HG03066 (cell line): ENCODE data around the gene TBC1D1.

Source experiments
- ATAC-seq: cut with Tn5 transposase; IDR thresholded peaks from one replicate; pipeline ENCODE4 v1.9.1; 2021; ENCODE audit warnings: low read depth; ENCODE audit not compliant: unreplicated experiment

TBC1D1 gene

DNA sequence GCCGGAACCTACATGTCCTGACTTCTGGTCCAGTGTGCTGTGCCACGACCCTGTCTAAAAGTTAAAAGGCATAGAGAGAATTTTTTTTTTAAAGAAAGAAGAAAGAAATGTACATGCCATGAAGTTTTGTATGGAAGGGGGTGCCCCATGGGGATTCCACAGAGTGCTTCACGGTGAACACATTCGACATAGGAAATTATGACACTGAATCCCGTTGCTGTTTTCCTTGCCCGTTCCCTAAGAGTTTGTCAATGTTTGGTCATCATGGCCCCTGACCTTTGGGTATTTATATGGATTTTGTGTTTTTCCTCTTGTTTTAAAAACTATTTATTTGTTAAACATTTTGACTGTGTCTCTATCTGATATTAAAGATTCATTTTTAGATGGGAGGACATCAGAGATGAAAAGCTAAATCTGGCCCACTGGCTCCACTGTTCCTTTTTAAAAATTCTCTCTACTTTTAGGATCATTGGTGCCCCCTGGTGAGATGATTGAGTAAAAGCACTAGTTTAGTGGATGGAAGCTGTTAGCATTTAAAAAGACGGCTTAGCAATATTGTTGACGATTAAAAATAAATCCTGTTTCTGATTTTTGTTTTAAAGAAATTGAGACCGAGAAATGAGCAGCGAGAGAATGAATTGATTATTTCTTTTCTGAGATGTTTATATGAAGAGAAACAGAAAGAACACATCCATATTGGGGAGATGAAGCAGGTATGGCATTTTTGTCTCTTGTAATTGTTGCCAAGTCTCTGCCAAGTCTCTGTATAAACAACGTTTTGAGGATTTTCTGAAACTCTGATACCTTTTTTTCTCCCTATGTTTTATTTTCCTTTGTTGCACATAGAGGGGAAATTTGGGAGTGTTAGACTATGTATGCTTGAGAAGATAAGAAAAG lies 144.3 kb downstream of the TBC1D1 start:
- ATAC-seq: no peak

DNA sequence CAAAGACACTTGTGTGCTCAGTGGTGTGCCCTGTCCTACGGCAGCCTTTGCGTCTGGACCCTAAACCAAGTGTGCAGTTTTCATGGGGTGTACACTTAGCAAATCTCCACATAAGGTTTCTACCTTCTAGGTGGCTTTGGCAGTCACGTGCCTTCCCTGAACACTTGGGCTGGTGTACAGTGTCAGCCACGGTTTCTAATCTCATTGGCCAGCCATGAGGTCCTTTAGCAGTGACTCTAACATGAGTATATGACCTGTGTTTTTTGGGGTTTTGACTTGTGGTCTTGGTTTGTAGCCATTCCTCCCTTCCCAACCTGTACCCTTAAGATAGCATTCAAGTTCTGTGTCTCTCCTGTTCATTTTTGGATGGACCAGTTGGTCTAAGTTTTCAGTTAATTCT lies 145.7 kb downstream of the TBC1D1 start:
- ATAC-seq: no peak

DNA sequence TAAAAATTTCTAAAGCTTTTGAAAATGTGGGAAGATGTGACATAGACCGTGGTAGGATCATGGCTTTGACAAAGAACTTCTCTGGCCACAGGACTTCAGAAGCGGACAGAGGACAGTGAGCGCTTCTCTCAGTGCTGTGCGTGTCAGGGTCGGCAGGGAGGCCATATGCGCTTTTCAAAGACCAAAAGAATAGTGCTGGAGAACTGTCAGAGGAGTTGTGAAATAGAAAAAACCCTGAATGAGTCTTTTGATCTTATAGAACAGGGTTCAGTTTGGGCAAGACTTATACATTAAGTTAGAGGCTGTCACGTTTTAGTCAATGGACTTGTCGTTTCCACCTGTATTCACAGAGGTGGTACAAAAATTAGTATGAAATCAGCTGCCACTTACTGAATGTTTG lies 146.7 kb downstream of the TBC1D1 start:
- no peak for ATAC-seq

DNA sequence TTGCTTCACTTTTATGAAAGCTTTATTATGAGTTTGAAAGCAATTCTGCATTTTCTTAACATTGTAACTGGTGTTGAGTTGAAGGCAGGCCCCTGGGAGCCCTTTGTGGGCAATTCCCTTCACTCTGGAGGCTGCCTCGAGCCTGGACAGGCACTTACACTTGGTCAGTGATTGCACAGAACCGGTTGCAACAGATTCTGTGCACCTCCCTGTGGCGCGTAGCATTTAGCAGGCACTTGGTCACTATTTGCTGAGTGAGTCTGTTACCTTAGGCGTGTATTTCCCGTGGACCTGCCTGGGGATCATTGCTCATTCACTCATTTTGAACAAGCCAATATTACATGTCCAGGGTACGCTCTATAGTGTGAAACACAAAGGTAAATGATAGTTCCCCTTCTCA lies 149.7 kb downstream of the TBC1D1 start:
- no peak for ATAC-seq

DNA sequence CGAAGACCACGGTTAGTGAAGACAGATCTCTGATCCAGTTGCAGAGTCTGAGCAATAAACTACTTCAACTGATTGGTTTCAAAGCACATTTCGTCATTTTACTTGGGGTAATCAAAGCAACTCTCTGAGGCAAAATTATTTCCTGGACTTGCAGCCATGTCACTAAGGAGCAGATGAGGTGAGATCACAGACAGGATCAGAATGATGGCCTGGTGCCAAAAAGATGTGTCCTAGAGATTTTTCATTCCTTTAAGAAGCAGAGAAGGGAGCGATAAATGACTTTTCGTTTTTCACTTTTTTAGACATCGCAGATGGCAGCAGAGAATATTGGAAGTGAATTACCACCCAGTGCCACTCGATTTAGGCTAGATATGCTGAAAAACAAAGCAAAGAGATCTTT lies 153.2 kb downstream of the TBC1D1 start:
- ATAC-seq: no peak

DNA sequence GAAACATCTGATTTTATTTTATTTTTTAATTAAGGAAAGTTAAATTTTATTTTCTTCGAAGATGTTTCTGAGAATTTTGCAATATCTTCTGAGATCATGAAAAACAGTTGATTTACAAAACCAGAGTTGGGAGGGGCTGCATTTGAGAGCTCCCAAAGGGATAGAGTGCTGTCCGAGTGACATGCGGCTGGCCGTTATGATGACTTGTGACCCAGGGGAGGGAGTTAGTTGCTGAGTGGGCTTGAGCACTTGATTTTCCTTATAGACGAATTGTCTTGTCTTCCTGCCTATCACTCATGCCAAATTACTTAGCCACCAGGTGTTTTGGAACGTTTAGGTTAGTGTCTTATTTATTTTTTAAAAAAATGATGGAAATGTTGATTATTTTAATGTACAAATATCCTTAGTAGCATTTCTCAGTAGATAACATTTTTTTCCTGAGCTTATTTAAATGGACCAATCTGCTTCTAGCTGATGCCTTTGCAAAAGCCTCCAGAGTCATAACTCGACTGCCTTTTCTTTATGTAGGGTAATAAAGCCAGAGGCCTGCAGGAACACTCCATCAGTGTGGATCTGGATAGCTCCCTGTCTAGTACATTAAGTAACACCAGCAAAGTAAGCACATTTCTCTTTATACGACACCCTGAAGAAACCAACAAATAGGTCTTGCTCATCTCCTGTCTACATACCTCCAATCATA lies 154.6 kb downstream of the TBC1D1 start:
- ATAC-seq: no peak

DNA sequence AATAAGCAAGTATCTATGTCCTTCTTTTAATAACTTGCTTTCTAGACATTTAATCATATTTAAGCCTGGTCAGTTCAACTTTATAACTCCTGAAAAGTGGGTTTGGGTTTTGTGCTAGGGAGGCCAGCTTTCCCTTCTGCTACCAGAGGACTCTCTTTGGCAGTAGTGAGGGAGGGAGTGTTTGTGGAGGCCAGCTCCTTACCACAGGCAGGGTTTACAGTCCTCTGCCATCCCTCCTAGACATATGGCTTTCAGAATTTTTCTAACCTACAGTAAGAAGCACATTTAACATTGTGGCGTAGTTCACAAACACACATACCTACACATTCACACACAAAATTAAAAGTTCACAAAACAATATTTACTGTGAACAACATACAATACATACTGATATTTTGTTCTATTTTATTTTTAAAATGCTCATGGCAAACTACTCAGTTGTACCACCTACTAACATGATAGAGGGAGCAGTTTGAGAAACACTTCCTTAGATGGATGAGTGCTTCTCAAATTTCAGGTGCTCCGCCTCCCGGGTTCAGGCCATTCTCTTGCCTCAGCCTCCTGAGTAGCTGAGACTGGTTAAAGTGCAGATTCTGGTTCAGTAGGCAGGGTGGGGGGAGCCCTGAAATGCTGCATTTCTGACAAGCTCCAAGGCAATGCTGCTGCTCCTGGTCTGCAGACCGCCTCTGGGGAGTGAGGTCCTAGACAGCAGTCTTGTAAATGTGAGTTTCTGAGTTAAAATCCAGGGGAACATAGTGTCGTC lies 156.0 kb downstream of the TBC1D1 start:
- ATAC-seq: no peak

DNA sequence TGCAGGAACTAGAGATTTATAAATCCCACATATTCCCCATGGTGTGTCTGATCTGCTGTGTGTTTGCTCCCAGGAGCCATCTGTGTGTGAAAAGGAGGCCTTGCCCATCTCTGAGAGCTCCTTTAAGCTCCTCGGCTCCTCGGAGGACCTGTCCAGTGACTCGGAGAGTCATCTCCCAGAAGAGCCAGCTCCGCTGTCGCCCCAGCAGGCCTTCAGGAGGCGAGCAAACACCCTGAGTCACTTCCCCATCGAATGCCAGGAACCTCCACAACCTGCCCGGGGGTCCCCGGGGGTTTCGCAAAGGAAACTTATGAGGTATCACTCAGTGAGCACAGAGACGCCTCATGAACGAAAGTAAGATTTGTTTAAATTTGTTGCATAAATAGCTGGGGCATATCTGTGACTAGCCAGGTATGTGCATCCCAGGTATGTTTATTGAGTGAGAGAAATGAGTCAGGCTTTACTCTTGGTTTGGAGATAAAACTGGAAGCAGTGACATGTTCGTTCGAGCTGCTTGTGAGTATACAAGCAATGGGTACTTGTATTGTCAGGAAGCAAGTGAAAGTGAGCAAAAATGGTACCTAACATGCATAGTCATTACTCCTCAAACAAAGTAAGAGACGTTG lies 158.8 kb downstream of the TBC1D1 start:
- no peak for ATAC-seq

DNA sequence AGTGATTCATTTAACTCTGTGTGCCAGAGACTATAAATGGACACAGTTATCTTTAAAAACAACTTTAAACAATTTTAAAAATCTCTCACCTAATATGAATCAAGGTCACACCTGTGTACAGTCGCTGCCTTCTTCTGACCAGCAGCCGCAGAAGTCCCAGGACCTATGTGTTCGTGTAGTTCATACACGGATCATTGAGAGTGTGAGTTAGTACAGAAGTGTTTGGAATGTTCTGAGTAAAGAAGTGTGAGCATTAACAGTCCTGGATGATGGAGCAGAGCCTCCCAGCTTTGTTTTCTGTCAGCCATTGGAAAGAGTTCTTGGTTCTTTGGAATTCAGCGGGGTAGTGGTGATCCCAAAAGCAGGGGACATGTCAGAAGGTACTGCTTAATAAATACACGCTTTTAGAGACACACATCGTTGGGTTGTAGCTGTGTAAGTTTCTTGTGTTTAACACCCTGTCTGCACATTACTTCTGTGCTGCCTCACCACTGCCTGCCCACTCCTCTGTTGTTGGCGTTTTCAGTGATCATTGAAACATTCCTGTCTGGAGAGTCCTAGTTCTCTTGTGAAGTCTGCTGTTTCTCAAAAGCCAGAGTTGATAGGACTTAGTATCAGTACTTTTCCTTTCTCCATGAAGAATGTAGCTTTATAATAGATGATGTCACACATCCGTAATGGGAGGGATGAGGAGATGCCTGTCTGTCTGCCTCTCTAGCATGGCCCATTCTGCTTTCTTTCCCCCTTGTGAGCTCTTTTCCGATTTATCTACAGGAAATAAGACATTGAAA lies 159.9 kb downstream of the TBC1D1 start:
- ATAC-seq: no peak

DNA sequence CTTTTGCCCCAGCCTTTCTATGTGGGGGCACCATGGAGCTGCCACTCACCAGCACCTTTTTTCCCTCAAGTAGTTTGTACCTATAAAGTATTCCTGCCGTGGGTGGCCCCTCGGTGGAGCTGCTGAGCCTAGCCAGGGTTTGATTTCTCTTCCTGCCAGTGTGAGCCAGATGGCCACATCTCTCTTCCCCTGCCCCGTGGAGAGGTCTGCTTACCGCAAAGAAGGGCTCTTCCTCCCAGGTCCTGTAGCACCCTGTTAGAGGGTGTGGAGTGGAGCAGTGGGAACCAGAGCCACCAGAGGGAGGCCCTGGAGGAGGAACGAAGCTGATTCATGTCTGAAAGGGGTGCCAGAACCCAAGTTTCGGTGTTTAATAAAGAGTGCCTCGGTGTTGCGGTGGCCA lies 164.7 kb downstream of the TBC1D1 start:
- ATAC-seq: no peak

DNA sequence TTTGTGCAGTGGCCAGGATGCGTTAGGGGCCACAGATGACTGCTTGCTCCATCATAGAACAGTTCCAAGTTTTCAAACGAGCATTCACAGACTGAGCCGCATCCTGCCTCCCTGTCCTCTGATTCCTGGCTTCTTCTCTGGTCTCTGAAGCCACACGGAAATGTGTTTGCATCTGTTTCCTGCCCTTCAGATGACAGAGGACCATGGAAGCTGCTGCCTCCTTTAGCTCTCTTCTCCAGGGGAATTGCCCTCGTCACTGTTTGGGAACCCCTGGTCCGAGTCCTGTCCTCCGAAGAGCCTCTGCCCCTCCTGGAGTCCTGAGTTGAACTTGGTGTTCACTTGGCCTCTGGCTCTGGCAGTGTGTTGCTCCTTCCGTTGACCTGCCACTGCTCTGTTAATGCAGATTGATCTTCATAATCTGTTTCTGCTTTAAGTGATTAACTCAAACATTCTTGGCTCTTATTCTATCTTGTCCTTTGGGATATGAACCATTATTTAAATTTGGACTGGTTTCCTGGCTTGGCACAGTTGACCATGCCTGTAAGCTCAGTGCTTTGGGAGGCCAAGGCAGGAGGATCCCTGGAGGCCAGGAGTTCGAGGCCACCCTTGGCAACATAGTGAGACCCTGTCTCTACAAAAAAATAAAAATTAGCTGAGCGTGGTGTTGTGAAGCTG lies 165.3 kb downstream of the TBC1D1 start:
- ATAC-seq: no peak

DNA sequence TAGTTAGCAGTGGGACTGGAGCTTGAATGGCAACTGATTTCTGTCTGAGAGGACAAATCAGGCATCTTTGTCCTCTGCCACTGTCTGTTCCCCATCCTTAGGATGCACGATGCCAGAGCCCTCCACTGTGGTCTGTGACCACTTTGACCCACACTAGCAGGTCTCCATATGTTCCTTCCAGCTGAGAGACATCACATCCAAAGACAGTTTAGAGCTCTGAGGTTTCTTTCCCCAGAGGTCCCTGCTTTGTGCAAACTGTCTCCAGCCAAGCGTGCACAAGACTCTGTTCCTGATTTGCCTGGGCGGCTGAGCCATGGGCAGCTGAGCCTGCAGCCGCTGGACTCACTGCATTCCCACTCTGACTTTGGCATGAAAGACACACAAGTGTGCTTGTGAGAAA lies 167.3 kb downstream of the TBC1D1 start:
- ATAC-seq: no peak

DNA sequence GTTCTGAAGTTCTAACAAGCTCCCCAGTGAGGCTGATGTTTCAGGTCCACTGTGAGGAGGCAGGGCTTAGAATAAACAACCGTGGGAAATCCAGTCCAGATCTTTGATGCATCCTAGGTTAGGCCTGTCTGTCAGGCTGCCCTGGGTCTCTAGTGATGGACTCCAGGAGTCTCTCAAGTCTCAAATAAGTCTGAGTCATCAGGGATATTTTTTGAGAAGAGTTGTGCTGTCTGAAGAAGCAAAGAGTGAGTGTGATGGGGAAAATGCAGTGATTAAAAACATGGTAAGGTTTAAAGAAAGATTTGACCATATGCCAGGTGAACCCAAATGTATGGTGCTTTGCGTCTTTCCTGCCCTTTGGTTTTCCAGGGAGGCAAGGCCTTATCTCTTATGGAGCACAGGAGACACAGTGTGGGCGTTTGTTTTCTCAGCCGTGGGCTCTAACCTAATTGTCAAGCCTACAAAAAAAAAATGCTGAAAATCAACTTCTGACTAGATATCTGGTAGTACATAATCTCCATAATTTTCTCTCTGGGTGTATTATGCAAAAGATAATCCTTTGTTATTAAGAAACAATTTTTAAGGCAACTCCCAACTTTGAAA lies 170.0 kb downstream of the TBC1D1 start:
- no peak for ATAC-seq

DNA sequence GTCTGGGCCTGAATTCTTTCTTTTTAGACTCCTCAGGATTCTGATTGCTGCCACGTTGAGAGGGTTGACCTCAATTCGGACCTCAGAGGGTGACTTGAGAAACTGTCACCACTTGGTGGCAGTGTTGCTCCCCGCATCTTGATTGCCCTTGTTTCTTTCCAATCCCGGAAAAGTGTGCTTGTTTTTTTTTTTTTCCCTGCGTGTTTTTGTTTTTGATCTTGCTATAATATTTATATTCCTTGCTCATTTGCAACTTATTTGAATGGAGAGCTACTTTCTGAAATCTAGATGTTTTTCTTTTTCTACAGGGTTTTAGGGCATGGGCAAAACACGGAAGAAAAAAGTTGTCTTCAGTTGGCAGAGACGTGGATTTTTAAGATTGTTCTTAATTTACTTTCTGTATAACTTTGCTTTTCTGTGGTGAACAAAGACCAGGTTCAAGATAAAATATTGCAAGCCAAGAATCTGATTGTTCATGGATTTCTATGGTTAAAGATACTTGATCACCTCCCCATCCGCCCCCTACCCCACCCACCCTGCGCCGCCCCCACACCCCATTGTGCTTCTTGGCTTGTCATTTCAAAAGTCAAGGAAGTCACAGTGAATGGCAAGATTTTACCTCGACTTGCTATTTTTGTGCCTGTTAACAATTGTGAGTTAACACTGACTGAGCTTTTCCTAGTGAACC lies 171.3 kb downstream of the TBC1D1 start:
- no peak for ATAC-seq

DNA sequence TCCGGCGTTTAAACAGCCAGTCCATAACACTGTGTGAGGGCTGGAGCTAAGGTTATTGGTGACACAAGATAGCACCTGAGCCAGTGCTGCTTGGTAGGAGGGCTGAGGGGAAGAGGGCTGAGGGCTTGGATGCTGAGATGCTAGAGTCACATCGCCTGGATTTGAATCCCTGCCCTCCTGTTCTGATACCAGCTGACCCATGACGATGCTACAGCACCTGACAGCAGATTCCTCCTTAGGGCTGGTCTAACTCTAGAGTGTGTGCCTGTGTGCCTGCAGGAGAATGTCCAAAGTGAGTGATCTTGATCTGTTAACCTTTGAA lies 171.9 kb downstream of the TBC1D1 start:
- no peak for ATAC-seq

DNA sequence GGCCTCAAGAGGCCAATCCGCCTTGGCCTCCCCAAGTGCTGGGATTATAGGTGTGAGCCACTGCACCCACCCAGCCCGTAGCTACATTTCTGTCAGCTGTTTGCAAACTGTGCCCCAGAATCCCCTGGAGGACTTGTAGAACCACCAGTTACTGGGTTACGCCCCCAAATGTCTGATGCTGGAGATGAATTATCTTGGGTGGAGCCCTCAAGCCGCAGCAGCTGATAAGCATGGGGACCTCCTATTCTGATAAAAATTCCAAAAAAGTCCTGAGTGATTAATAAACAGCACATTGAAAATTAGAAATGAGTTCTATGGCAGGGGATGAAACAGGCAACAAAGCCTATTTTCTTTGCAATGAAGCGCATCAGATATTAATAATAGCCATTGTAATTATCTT lies 174.3 kb downstream of the TBC1D1 start:
- ATAC-seq: no peak

DNA sequence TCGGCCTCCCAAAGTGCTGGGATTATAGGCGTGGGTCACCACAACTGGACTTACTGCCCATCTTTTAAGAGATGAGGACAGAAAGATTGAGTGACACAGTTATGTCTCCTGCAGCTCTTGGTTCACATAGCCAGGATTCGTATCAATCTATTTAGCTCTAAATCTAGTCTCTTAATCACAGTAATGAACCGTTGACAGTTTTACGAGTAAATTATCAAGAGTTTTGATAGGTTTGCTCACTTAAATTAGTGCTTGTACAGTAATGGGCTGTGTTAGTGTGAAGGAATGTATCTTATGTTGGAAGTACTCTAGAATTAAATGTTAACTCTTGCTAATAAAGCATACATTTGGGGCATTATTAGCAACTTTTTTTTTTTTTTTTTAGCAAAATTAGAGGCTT lies 175.0 kb downstream of the TBC1D1 start:
- ATAC-seq: no peak

DNA sequence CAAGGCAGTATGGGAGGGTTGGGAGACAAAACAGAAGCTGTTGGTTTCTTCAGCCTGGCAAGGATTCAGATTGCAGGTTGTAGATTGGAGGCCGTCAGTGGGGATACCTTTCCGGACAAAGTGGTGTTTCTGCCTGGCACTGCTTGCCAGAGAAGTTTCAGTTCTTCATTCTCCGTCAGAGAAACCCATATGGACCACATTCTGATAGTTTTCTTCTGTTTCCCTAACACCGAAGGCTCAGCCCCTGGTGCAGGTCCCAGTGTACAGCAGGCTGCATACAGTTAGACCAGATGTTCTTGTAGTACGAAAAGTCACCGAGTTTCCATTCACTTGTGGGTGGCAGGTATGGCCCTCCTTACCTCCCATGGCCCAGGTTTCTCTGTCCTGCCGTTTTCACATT lies 176.6 kb downstream of the TBC1D1 start:
- ATAC-seq: no peak

DNA sequence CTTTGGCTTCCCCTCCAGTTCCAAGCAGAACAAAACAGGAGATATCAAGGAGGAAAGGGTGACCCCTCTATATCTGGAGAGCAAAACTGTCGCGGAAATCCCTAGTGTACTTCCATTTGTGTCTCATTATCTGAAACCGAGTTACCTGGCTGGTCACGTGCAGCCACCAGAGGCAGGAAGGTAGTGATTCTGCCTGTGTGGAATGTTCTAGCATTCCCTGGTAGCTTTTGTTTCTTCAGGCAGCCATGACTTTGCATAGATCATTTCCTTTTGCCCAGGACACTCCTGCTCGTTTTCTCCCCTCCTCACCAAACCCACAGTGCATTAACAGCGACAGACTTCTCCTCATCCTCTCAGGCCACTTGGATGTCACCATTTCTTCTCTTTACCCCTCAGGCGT lies 177.2 kb downstream of the TBC1D1 start:
- ATAC-seq: no peak
